SK-N-SH treated with all-trans-retinoic acid at 6 μM for 48 hours (cell line): ENCODE results near the gene SUGP2.
A peak's percentile ranks its signal among the peaks of the same experiment; 100 is the strongest.

ENCODE experiments used
- ATAC-seq: fragments of 200-7000 bp; cut with Tn5 transposase; 3 replicates; pipeline ENCODE4 v1.9.1; 2020; ENCODE audit warnings: mild to moderate bottlenecking, moderate library complexity
- BACH2 ChIP-seq: fragments of 250-450 bp; sonication (Bioruptor Pico); IDR thresholded peaks from 2 replicates; pipeline ENCODE4 v1.9.0; 2021; ENCODE audit warnings: mild to moderate bottlenecking, borderline replicate concordance
- CREB5 ChIP-seq: fragments of 250-450 bp; sonication (Bioruptor Pico); IDR thresholded peaks from 2 replicates; pipeline ENCODE4 v1.5.1; 2020; ENCODE audit warnings: low read depth, mild to moderate bottlenecking, moderate library complexity
- CSDC2 ChIP-seq: fragments of 250-450 bp; sonication (Bioruptor Pico); IDR thresholded peaks from 2 replicates; pipeline ENCODE4 v1.5.0; 2020; ENCODE audit warnings: mild to moderate bottlenecking, moderate library complexity
- CSRNP3 ChIP-seq: fragments of 250-450 bp; sonication (Bioruptor Pico); IDR thresholded peaks from 2 replicates; pipeline ENCODE4 v1.5.1; 2021; ENCODE audit warnings: mild to moderate bottlenecking, moderate library complexity
- ESRRG ChIP-seq: fragments of 250-450 bp; sonication (Bioruptor Pico); IDR thresholded peaks from 2 replicates; pipeline ENCODE4 v1.6.1; 2021; ENCODE audit warnings: mild to moderate bottlenecking
- GLIS3 ChIP-seq: fragments of 250-450 bp; sonication (Bioruptor Pico); IDR thresholded peaks from 2 replicates; pipeline ENCODE4 v1.5.0; 2020; ENCODE audit warnings: mild to moderate bottlenecking, moderate library complexity
- OSR1 ChIP-seq: fragments of 250-450 bp; sonication (Bioruptor Pico); IDR thresholded peaks from 2 replicates; pipeline ENCODE4 v1.8.0; 2022; ENCODE audit warnings: moderate library complexity, mild to moderate bottlenecking, inconsistent platforms
- PATZ1 ChIP-seq: fragments of 250-450 bp; sonication (Bioruptor Pico); IDR thresholded peaks from 2 replicates; pipeline ENCODE4 v1.8.0; 2020; ENCODE audit warnings: mild to moderate bottlenecking, moderate library complexity, borderline replicate concordance
- POU6F1 ChIP-seq: fragments of 250-450 bp; sonication (Bioruptor Pico); IDR thresholded peaks from 2 replicates; pipeline ENCODE4 v1.8.0; 2021; ENCODE audit warnings: low read depth, mild to moderate bottlenecking, moderate library complexity, borderline replicate concordance
- PPARA ChIP-seq: fragments of 250-450 bp; sonication (Bioruptor Pico); IDR thresholded peaks from 2 replicates; pipeline ENCODE4 v1.5.0; 2020; ENCODE audit warnings: mild to moderate bottlenecking, borderline replicate concordance
- RARB ChIP-seq: fragments of 250-450 bp; sonication (Bioruptor Pico); IDR thresholded peaks from 2 replicates; pipeline ENCODE4 v1.8.0; 2021; ENCODE audit warnings: mild to moderate bottlenecking, moderate library complexity
- SNAI2 ChIP-seq: fragments of 250-450 bp; sonication (Bioruptor Pico); IDR thresholded peaks from 2 replicates; pipeline ENCODE4 v1.5.0; 2020; ENCODE audit warnings: mild to moderate bottlenecking, moderate library complexity
- TCF4 ChIP-seq: fragments of 250-450 bp; sonication (Bioruptor Pico); IDR thresholded peaks from 2 replicates; pipeline ENCODE4 v1.8.0; 2021; ENCODE audit warnings: mild to moderate bottlenecking, moderate library complexity, borderline replicate concordance
- TOX ChIP-seq: fragments of 250-450 bp; sonication (Bioruptor Pico); IDR thresholded peaks from 2 replicates; pipeline ENCODE4 v1.8.0; 2021; ENCODE audit warnings: mild to moderate bottlenecking, moderate library complexity, borderline replicate concordance
- TSHZ2 ChIP-seq: fragments of 250-450 bp; sonication (Bioruptor Pico); IDR thresholded peaks from 2 replicates; pipeline ENCODE4 v1.5.0; 2020; ENCODE audit warnings: mild to moderate bottlenecking, moderate library complexity
- ZFP3 ChIP-seq: fragments of 250-450 bp; sonication (Bioruptor Pico); IDR thresholded peaks from 2 replicates; pipeline ENCODE4 v1.5.0; 2020; ENCODE audit warnings: mild to moderate bottlenecking, moderate library complexity
- ZFP30 ChIP-seq: fragments of 450-650 bp; formaldehyde crosslinking; IDR thresholded peaks from 2 replicates; pipeline ENCODE4 v1.5.0; 2022; ENCODE audit warnings: mild to moderate bottlenecking, moderate library complexity
- ZNF565 ChIP-seq: fragments of 450-650 bp; formaldehyde crosslinking; conservative IDR thresholded peaks from 2 replicates; pipeline ENCODE4 v1.5.0; 2020; ENCODE audit warnings: low read depth, mild to moderate bottlenecking, moderate library complexity
- ZNF70 ChIP-seq: fragments of 450-650 bp; formaldehyde crosslinking; IDR thresholded peaks from 2 replicates; pipeline ENCODE4 v1.5.0; 2020; ENCODE audit warnings: mild to moderate bottlenecking, moderate library complexity
- ZNF8 ChIP-seq: fragments of 450-650 bp; formaldehyde crosslinking; IDR thresholded peaks from 2 replicates; pipeline ENCODE4 v1.5.0; 2020; ENCODE audit warnings: mild to moderate bottlenecking, moderate library complexity

The SUGP2 gene

GRCh38 chr19:19033426-19034203, at the start of gene SUGP2, which contains the start of gene ARMC6:
Gene SUGP2, minus strand, starts transcription at chr19:19033517. Its CDS starts 2,446 bp downstream, at chr19:19031071.
Gene ARMC6, plus strand, starts transcription at chr19:19033603. Its CDS starts 607 bp downstream, at chr19:19034210.
- peak; percentile 86 for ATAC-seq
- no peak for TF ChIP-seq ESRRG (CRISPR knock-in tag)
- no peak for TF ChIP-seq CREB5

- TF ChIP-seq ZNF565 (CRISPR knock-in tag) (no peak), PPARA (CRISPR knock-in tag) (no peak), TCF4 (CRISPR knock-in tag) (no peak), CREB5 (no peak), TSHZ2 (CRISPR knock-in tag) (no peak), SNAI2 (CRISPR knock-in tag) (no peak), CSDC2 (no peak), ZNF8 (CRISPR knock-in tag) (no peak), OSR1 (CRISPR knock-in tag) (no peak), GLIS3 (CRISPR knock-in tag) (no peak), PATZ1 (CRISPR knock-in tag) (no peak), ZNF70 (CRISPR knock-in tag) (no peak), POU6F1 (CRISPR knock-in tag) (no peak)
- ATAC-seq = no peak
Observed at GRCh38 chr19:19081642-19082151, 48.4 kb upstream of the SUGP2 start.

GRCh38 chr19:19079571-19079970, 46.3 kb upstream of the SUGP2 start:
- no peak for ATAC-seq
- no peak for TF ChIP-seq BACH2 (CRISPR knock-in tag)
- no peak for TF ChIP-seq ZFP3 (CRISPR knock-in tag)
- no peak for TF ChIP-seq TCF4 (CRISPR knock-in tag)
- TF ChIP-seq ZFP30 (CRISPR knock-in tag) = no peak
- no peak for TF ChIP-seq CREB5
- TF ChIP-seq RARB (CRISPR knock-in tag) = no peak
- no peak for TF ChIP-seq ZNF70 (CRISPR knock-in tag)
- TF ChIP-seq ESRRG (CRISPR knock-in tag) = no peak
- TF ChIP-seq CSDC2 = no peak
- no peak for TF ChIP-seq TOX
- TF ChIP-seq CSRNP3 (CRISPR knock-in tag) = no peak
- no peak for TF ChIP-seq PATZ1 (CRISPR knock-in tag)
